Cardiac fibroblast (primary cell): ENCODE data around the gene FABP3.

Experiments used
- DNase-seq, 2 donors: peaks; one replicate each; pipeline versions ENCODE4 v3.0.0 to v3.0.0-alpha.2; 2010; ENCODE audit warnings: low read depth in 2 of 2
- H3K4me3 ChIP-seq, 2 donors: replicated peaks in 1 of 2; 1 replicate in 1 of 2; 2 replicates in 1 of 2; pipeline ENCODE4 v1.5.1; 2011; ENCODE audit warnings: low read depth in 2 of 2, low read length in 2 of 2, mild to moderate bottlenecking in 2 of 2, moderate library complexity in 1 of 2
- TF ChIP-seq, protein P1 (sequence below): IDR thresholded peaks from one replicate; pipeline ENCODE4 v1.5.1; 2011; ENCODE audit warnings: low read depth, mild to moderate bottlenecking, low read length, inconsistent platforms

The FABP3 gene

DNA sequence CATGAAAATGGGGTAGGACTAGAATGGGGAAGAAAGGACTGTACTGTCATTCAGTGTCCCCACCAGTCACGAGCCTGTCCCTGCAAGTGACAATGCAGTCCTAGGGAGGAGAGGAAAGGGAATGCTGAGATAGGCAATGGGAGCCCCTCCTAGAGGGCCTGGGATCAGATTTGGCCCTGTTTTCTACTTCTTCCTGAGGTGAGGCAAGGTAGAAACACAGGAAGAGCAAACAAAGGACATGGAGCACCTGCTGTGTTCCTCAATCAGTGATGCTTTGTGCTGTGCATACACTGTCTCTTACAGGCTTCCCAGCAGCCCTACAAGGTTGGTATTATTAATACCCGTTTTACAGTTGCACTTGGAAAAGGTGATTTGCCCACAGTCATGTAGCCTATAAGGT, 6.1 kb downstream of the FABP3 start:
- no peak overlapping the region for H3K4me3 ChIP-seq
- TF ChIP-seq, protein P1, sequence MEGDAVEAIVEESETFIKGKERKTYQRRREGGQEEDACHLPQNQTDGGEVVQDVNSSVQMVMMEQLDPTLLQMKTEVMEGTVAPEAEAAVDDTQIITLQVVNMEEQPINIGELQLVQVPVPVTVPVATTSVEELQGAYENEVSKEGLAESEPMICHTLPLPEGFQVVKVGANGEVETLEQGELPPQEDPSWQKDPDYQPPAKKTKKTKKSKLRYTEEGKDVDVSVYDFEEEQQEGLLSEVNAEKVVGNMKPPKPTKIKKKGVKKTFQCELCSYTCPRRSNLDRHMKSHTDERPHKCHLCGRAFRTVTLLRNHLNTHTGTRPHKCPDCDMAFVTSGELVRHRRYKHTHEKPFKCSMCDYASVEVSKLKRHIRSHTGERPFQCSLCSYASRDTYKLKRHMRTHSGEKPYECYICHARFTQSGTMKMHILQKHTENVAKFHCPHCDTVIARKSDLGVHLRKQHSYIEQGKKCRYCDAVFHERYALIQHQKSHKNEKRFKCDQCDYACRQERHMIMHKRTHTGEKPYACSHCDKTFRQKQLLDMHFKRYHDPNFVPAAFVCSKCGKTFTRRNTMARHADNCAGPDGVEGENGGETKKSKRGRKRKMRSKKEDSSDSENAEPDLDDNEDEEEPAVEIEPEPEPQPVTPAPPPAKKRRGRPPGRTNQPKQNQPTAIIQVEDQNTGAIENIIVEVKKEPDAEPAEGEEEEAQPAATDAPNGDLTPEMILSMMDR, result no peak
- no peak for DNase-seq

DNA sequence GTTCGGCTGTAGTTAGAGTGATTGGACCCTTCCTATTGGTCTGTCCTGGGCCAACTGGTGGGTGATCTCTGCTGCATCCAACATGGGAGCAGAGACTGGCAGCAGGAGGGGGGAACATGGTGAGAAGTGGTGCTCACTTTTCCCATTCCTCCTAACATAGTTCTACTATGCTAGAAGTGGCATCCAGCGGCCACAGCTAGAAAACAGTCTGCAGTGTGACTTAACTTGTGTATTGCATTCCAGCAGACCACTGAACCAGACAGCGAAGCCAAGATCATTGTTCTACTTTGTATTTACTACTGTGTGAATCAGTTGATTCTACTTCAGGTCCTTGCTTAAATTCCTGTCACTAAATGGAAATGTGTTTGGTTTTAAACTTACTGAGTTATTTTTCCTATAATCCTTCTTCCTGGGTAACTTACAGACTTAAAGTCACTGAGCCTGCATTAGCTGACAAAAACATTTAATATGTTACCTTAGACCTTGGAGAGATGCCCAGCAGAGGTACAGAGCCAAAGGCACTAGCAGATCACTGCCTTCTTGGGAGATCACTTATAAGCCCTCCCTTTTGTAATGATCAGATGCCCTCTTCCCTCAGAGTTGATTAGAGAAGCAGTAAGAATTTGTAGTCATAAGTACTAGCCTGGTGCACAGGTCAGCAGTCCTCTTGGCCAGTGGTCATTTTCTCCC, 8.2 kb downstream of the FABP3 start:
- TF ChIP-seq, protein P1, result no peak
- no peak overlapping the region for H3K4me3 ChIP-seq
- no peak for DNase-seq

DNA sequence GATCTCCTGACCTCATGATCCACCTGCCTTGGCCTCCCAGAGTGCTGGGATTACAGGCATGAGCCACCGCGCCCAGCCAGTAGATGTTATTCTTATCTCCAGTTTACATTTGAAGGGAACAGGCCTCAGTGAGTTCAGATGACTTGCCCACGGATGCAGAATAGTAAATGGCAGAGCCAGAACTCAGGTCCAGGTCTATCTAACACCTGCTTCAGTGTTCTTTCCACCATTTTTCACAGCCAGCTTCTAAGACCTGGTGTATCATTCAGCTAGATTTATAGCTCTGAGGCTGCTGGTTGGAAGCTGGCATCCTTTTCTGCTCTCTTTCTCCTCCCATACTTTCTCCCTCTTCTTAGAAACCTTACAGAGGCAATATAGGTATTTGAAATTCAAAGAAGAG, 10.8 kb downstream of the FABP3 start:
- TF ChIP-seq, protein P1, result no peak
- H3K4me3 ChIP-seq, result no peak overlapping the region
- DNase-seq, result no peak

DNA sequence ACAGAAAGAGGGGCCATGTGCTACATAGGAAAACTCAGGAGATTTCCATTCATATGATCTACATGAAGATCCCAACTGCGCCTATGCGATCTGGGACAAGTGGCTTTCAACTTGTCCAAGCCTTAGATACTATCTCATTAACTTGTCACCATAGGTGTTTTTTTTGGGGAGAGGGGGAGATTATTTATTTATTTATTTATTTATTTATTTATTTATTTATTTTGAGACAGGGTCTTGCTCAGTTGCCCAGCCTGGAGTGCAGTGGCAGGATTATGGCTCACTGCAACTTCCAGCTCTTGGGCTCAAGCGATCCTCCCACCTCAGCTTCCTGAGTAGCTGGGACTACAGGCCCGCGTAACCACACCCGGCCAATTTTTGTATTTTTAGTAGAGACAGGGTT, 11.3 kb downstream of the FABP3 start:
- no peak for DNase-seq
- TF ChIP-seq, protein P1, result no peak
- H3K4me3 ChIP-seq, result no peak overlapping the region

DNA sequence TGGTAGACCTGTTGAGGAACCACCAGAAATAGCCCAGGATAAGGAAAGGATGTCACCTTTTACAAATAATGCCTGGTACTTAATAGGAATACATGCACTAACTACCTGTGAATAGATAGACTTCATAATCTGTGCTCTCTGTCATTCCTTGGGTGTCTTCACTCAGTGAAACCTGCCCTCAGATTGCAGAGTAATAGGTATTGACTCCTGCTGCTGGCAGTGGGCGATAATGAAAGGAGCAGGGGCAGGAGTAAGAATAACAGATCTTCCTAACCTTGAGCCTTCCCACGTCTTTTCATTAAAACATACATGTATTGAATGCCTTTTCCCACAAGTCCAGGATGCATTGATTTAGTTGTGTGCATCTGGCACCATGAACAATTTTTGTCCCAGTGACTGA, 16.4 kb downstream of the FABP3 start:
- DNase-seq, result no peak
- TF ChIP-seq, protein P1, result no peak
- no peak overlapping the region for H3K4me3 ChIP-seq

DNA sequence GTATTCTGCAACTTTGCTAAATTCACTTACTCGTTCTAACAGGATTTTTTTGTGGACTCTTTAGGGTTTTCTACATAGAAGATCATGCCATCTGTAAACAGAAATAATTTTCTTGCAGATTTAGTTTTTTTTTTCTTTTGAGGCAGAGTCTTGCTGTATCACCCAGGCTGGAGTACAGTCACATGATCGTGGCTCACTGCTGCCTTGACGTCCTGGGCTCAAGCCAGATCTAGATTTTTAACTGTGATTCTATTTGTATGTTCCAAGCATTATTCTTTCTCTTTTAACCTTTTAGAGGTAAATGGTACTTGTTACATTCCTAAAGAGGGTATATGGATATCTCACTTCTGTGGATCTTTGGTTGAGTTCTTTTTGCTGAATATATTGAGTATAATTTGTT, 18.6 kb downstream of the FABP3 start:
- DNase-seq, result peak; percentile 25 to 27
- TF ChIP-seq, protein P1, result no peak

DNA sequence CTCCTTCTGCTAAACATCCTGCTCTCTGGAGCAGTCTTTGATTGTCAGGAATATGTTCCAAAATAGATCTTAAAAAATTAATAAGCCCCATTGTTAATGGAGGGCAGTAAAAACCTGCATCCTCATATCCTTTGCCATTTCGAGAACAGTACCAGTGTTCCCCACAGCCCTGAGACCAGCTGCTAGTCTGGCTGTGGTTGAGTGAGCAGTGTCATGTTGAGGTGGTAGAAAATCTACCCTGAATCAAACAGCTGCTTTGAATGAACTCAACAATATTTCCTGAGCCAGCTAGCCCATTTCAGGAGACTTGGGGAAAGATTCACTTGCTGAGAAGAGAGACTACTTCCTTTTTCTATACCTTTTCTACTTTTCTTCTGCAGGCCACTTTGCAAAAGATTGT, 24.4 kb downstream of the FABP3 start:
- DNase-seq, result no peak
- TF ChIP-seq, protein P1, result no peak
- H3K4me3 ChIP-seq, result no peak overlapping the region

More for the DNA sequence above, 18.6 kb downstream of the FABP3 start:
- H3K4me3 ChIP-seq, result no peak overlapping the region
